ENCODE data around the gene DEUP1.

The DEUP1 gene

GRCh38 chr11:93481279-93481678 is 150.7 kb downstream of the DEUP1 start:
- no peak for DNase-seq

GRCh38 chr11:93481696-93482095 is 151.2 kb downstream of the DEUP1 start:
- DNase-seq: no peak

- DNase-seq: no peak
These were observed 152.0 kb downstream of the DEUP1 start for GRCh38 chr11:93482556-93482955.

- no peak for DNase-seq
These were observed 154.2 kb downstream of the DEUP1 start for GRCh38 chr11:93484716-93485115.

GRCh38 chr11:93485983-93486382 is 155.4 kb downstream of the DEUP1 start:
- DNase-seq: no peak

DNA sequence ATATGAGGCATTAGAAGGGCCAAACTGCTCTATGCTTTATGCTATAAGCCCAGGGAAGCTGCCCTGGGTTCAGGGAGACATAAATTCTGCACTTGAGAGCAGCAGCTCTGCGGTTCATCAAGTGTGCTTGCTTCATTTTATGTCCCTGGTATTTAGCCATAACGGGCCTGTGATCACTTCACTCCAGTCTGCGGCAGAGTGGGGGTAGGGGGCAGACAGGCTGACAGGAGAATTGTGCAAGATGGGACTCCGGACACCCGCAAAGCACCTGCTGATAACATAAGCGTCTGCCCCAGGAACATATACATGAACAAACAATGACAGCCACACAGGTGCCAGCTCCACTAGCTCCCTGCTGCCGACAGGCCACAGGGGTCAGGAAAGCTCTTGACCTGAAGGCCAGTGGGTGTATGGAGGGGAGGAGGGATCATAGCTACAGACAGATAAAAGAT is 156.5 kb downstream of the DEUP1 start:
- no peak for DNase-seq
